OCI-M2 (cell line): ENCODE measurements around the gene SPHKAP.
"Not testable (repeated sequence)": the region's sequence is repeated elsewhere in the genome, so short reads cannot be mapped to it uniquely, and the experiment has no call there.

Experiments
- DNase-seq: peaks from one replicate; lab custom pipeline; 2025; ENCODE audit not compliant: unreplicated experiment; lab: John Stamatoyannopoulos, UW

The SPHKAP gene, protein sequence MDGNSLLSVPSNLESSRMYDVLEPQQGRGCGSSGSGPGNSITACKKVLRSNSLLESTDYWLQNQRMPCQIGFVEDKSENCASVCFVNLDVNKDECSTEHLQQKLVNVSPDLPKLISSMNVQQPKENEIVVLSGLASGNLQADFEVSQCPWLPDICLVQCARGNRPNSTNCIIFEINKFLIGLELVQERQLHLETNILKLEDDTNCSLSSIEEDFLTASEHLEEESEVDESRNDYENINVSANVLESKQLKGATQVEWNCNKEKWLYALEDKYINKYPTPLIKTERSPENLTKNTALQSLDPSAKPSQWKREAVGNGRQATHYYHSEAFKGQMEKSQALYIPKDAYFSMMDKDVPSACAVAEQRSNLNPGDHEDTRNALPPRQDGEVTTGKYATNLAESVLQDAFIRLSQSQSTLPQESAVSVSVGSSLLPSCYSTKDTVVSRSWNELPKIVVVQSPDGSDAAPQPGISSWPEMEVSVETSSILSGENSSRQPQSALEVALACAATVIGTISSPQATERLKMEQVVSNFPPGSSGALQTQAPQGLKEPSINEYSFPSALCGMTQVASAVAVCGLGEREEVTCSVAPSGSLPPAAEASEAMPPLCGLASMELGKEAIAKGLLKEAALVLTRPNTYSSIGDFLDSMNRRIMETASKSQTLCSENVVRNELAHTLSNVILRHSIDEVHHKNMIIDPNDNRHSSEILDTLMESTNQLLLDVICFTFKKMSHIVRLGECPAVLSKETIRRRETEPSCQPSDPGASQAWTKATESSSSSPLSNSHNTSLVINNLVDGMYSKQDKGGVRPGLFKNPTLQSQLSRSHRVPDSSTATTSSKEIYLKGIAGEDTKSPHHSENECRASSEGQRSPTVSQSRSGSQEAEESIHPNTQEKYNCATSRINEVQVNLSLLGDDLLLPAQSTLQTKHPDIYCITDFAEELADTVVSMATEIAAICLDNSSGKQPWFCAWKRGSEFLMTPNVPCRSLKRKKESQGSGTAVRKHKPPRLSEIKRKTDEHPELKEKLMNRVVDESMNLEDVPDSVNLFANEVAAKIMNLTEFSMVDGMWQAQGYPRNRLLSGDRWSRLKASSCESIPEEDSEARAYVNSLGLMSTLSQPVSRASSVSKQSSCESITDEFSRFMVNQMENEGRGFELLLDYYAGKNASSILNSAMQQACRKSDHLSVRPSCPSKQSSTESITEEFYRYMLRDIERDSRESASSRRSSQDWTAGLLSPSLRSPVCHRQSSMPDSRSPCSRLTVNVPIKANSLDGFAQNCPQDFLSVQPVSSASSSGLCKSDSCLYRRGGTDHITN (N-terminal part only)

DNA sequence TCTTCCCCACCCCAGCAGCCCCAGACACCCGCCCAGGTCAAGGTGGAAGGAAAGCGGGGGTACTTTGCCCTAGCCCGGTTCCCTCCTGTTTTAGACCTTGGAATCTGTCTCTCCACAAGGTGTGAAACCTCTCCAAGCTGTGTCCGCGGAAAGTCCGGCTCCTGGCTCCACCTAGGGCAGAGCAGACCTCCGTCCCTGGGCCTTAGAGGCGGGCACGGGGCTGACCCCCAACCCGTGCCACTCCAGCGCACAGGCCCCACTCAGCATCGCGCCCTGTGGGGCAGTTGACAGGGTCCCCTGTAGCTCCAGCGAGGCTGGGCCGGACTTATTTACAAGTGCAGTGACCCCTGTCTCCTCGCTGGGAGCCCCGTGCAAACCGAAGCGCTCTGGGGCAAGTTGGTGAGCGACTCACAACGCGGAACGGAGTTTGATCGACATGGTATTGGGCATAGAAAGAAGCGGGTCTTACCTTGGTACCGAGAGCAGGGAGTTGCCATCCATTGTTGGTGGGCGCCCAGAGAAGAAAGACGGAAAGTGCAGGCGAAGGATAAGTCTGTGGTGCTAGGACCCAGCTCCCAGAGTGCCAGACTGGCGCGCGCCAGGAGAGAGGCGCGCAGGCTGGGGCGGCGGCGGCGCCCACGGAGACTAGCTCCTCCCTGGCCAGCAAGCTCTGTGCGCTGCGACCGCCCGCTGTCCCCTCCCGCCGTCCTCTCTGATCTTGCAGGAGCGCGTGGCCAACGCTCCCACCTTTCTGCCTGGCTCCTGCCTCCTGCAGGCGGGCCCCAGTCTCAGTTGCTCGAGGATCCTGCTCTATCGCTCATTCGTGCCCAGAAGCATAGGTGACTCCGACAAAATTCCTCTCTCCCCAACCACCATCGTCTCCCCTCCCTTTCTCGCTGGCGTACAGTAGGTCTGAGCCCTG, at the start of gene SPHKAP:
SPHKAP (minus strand) TSS at position 590 of the 922 bp plus-strand sequence; CDS start at position 501, 89 bp downstream.
- DNase-seq: no peak

DNA sequence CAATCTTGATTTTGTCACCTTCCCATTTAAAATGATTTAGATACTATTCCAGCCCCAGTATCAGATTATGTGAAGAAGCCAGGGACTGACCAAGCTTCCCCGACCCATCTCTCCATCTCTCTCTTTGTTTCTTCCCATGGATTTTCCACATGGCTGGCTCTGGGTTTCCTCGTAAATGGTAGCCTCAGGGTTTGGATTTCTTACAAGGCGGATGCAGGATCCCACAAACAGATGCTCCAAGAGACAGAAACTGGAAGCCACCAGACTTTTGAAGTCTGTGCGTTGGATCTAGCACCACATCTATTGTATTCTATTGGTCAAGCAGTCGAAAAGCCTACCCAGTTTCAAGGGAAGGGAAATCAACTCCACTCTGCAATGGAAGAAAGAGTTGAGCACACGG, 46.0 kb upstream of the SPHKAP start:
- no peak for DNase-seq

DNA sequence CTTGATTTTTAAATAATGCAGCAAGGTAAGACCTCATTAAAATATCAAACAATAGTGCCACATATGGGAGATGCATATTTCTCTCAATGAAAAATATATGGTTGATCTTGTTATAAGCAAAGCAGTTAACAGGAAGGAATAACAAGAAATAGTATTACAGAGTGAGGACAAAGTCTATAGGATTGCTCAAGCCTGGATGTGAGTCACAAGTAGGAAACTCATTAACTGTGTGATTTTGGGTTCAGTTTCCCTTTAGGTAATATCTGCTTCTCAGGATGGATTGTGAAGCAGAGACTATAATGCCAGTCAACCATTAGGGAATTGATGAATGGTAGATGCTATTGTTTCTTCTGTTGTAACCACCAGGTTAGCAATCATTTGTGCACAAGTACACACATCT, 42.9 kb upstream of the SPHKAP start:
- DNase-seq: no peak

DNA sequence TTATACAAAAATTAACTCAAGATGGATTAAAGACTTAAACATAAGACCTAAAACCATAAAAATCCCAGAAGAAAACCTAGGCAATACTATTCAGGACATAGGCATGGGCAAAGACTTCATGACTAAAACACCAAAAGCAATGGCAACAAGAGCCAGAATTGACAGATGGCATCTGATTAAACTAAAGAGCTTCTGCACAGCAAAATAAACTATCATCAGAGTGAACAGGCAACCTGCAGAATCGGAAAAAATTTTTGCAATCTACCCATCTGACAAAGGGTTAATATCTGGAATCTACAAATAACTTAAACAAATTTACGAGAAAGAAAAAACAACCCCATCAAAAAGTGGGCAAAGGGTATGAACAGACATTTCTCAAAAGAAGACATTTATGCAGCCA, 37.1 kb upstream of the SPHKAP start:
- DNase-seq: not testable (repeated sequence)

DNA sequence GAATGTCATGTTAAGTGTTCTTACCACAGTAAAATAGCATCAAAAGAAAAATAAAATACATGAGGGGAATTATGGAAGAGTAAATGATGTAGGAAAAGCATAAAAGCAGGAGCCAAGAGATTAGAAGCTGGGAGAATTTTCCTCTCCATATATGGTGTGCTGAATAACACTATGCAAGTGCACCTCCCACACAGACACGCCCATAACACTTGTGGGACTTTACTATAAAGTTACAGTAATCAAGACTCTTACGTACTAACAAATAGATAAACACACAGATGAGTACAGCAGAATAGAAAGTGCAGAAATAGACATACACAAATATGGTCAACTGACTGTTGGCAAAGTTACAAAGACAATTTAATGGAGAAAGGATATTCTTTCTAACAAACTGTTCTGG, 16.0 kb upstream of the SPHKAP start:
- DNase-seq: no peak

DNA sequence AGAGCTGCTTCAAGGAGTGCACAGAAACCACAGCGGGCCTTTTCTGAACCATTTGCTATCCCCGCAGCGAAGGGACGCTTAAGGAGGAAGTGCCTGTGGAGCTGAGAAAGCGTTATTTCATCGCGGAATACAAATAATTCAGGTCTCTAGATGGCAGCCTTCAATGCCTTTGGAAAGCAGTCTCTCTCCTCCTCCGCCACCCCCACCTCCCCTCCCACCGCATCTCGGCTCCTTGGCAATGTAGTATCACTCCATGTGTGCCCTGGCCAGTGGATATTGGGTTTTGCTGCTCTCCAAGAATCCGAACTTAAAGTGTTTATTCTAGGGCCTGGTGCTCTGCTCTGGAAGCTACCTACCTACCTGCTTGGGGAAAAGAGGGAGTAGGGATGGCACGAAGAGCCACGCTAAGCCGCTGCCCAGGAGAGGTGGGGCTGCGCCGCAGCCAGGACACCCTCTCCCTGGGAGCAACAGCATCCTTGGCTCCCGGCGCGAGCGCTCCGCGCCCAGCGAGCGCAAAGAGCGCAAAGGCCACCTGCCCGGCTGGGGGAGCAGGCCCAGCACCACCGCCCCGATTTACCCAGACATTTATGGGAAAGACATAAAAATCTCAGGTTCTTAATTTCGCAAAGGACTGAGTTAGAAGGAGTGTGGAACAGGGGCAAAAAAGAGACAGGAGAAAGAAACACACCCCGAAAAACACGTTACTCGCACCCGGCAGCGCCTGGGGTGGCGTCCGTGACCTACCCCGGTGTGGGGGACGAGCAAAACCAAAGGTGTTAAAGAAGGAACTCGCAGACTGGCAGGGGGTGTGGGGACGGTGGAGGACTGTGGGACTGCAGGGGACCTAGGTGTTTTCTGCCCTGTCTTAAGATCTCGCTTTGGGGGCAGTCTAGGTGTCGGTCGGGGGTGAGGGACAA, 1.0 kb downstream of the SPHKAP start:
- DNase-seq: no peak

DNA sequence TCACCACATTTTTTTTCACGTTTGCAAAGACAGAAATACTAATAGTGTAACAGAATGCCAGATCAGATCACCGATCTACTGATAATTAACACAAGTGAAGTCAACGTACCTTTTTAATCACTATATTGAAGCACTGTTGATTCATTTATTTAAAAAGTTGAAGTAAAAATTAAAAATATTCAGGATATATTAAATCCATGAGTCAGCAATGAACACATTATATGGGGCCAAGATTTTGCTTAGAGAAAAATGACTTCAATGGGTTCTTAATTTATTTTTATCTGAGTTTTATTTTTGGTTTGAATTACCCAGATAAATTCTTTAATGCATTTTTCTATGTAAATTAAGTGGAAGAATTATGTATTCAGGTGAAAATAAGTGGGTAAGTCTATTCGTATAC, 14.2 kb downstream of the SPHKAP start:
- DNase-seq: no peak

DNA sequence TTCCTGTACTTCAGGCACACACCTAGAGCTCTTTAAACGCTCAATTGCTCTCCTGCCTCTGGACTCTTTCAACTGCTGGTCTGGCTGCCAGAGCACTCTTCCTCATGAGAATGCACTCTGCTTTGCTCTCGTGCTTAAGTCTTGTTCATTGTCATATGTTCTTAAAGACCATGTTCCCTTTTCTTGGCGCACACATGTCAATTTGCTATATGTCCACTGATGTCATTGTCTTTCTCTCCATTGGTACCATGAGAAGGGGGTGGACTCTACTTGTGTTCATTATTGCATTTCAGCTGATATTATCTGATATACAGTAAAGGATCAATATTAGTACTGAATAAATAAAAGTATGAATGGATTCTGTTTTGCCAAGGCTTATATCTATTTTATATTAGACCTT, 16.8 kb downstream of the SPHKAP start:
- DNase-seq: no peak

DNA sequence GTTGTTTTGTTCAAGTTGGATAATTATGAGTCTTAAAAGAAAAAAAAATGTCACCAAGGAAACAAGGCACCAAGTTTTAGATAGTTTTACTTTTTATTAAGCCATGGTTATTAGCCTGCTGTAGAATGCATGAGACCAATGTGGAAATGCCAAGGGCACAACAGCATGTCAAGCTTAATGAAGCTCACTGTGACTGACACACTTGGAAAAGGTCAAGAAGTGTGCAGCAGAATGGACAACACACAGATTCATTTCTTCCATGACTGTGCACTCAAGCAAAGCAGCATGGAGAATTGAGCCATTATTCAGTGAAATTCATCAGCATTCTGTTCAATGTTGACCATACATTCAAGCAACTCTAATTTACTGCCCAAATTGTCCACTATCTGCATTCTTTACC, 23.6 kb downstream of the SPHKAP start:
- no peak for DNase-seq

DNA sequence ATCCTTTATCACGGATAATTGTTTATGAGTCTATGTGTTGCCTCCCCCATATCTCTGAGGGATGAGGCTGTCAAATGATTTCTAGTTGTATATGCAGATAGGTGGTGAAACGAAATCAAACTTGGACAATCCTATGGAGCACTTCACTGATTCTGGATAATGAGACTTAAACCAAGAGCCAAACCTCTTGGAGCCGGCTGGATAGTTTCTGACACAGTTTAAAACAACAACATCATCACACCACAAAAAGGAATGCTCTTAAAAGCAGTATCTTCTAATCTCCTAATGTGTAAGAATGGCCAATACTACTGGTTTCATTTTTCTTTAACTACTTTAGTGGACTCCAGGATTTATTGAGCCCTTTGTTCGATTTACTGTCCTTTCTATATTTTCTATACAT, 36.5 kb downstream of the SPHKAP start:
- DNase-seq: no peak

DNA sequence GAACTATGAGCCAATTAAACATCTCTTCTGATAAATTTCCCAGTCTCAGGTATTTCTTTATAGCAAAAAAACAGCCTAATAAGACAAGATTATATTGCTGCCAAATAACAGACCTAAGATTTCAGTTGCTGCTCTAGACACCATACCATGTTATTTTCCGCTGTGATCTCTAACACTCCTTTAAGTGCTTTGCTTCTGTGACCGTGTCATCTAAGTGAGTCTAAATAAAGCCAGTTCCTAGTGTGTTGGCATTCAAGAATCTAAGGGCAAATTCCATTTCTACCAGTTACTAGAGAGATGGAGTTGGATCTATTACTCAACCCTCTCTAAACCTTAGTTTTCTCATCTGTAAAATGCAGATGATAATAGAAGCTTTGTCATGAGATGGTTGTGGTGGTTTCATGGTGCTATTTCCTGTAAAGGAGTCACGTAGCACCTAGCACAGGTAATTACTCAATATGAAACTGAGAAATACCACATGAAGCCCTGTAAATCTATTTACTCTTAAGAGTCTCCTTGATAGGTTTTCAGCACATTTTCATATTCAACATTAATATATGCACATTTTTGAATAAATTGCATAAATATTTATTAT, 40.5 kb downstream of the SPHKAP start:
- DNase-seq: no peak

DNA sequence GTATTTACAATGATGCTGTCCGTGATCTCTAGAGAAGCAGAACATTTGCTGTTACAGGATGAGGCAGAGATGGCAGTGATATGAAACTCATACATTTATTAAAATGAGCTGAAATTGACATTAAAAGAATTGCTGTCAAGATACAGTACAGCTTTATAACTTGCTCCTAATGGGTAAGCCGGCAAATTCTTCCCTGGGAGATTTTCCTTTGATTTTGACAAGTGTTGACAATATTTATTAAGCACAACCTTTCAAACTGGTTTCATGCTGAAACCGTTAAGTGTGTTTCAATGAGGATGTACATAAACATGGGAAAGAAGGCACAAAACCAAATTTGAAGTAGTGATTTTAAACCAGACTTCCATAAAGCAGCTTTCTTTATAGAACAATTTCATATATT, 45.5 kb downstream of the SPHKAP start:
- DNase-seq: no peak

DNA sequence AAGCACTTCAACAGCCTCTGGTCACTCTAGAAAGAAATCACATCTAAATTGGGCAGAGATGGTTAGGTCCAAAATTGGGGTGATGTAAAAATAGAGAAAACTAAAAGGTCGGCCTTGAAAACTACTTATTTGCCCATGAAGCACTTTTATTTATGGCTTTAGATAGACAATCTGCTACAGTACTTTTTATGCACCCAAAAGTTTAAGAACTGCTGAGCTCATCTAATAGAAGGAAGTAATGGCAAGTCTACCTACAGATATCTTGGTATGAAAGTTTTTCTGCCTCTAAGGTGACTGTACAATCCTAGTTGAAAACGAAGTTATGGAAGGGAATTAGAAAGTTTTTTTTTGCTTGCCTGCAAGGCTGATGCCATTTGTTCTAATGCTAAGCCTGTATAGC, 46.2 kb downstream of the SPHKAP start:
- no peak for DNase-seq

DNA sequence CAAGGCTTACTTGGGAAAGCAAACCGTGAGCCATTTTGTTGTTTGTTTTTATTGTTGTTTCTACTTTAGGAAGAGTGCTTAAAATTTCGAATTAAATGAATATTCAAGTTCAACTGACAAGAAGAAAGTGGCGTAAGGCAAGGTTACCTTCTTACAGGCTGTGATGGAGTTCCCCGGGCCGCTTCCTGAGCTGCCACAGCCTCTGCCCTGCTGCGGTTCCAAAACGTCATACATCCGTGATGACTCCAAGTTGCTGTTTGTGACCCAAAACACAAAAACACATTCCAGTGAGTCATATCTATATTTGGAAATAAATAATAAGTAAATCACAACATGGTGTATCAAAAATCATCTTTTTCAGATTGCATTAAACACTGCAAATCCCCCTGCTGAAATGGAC, 49.7 kb downstream of the SPHKAP start:
- DNase-seq: no peak

DNA sequence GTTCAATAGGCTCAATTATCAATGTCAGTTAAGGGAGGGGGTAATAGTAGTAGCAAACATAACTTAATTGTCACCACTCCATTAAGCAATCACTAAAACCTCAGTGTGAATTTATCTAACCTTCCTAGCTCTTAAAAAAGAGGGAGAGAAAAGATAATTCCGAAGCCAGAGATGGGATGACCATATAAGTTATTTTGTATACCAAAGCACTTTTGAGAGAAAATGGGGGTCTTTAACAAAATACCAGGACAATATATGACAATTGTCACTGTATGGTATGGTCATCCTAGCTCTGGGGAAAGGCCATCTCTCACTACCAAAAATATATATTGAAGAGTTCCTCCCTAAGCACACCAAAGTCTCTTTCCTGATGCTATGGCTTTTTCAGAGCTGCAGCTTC, 55.1 kb downstream of the SPHKAP start:
- DNase-seq: no peak

DNA sequence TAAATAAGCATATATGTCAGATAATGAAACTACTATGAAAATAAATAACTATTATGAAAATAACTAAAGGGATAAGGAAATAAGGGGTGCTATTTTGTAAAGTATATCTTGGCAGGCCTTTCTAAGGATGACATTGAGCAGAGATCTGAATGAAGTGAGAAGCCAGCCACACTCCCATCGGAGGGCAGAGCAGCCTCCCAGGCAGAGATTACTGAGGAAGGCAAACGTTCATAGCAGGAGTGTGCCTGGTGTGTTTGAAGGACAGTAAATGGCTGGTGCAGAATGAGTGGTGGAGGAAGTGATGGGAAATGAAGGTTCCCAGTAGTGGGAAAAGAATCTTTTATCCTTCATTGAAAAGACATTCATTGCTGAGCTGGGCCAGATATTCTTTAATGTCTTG, 62.5 kb downstream of the SPHKAP start:
- no peak for DNase-seq

DNA sequence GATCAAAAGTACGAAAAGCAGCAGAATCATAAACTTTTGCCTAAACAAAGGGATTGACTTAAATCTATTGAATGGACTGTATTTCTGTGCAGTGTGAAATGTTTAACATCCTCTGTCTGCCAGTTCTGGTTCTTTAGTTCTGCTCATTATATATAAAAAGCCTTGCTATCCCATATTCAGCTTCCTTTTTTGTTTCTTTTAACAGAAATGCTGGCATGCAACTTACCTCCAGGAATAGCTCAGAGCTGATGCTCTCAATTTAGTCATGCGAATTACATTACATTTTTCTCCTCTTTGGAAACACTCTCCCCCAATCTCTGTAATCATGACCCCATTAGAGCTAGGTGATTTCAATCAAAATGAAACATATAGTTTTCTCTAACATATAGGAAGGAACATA, 73.6 kb downstream of the SPHKAP start:
- DNase-seq: no peak

DNA sequence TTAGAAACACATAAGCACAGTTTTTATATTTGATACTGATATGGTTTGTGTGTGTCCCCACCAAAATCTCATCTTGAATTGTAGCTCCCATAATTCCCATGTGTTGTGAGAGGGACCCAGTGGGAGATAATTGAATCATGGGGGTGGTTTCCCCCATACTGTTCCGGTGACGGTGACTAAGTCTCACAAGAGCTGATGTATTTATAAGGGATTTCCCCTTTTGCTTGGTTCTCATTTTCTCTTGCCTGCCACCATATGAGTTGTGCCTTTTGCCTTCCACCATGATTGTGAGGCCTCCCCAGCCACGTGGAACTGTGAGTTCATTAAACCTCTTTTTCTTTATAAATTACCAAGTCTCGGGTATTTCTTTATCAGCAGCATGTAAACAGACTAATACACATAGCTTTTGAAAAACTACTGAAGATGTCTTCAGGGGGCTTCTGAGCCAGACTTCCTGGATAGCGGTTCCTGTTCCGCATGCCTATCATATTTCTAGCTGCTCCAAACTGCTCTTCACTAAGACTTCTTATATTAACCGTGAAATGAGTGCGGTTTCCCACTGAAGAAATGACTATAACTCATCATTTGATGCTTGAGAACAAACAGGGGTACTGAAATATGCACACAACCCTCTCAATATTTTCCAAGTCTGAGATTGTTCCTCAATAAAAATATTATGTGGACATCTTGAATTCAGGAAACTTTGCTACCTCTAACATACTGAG, 75.8 kb downstream of the SPHKAP start:
- no peak for DNase-seq
